Esophagus squamous epithelium (tissue), 5 donors: ENCODE results near the gene KPTN. TPM values are rescaled to one million over a fixed set of nuclear protein-coding genes. Genes with fewer than 3 reads are reported as not detected.
A peak's percentile ranks its signal among the peaks of the same experiment; 100 is the strongest.

Source experiments
- DNase-seq: peaks from one replicate; lab custom pipeline; 2025; lab: John Stamatoyannopoulos, UW
- H3K27ac ChIP-seq, 4 donors: fragments of 200-600 bp; sonication (generic); one replicate each; pipeline ENCODE4 v1.5.1; 2016 to 2019; ENCODE audit warnings: mild to moderate bottlenecking in 1 of 4
- H3K27me3 ChIP-seq, 4 donors: fragments of 200-600 bp; sonication (generic); 1 replicate in 3 of 4; 2 replicates in 1 of 4; pipeline versions ENCODE4 v1.5.1 to v1.6.0; 2017 to 2021; ENCODE audit warnings: antibody characterized with exemption in 1 of 4
- H3K36me3 ChIP-seq, 3 donors: fragments of 200-600 bp; sonication (generic); one replicate each; pipeline ENCODE4 v1.5.1; 2016 to 2019
- H3K4me1 ChIP-seq, 3 donors: fragments of 200-600 bp; sonication (generic); one replicate each; pipeline ENCODE4 v1.5.1; 2017 to 2019
- H3K4me3 ChIP-seq, 4 donors: fragments of 200-600 bp; sonication (generic); 1 replicate in 3 of 4; 2 replicates in 1 of 4; pipeline ENCODE4 v1.5.1; 2016 to 2019; ENCODE audit warnings: mild to moderate bottlenecking in 2 of 4, moderate library complexity in 1 of 4
- H3K9me3 ChIP-seq, 3 donors: fragments of 200-600 bp; sonication (generic); one replicate each; pipeline ENCODE4 v1.5.1; 2016 to 2019
- CTCF ChIP-seq, 6 experiments: fragments of 450-650 bp in 4 of 6; fragments of 200-600 bp in 2 of 6; sonication (generic) in 2 of 6; IDR thresholded peaks; one replicate each; pipeline ENCODE4 v1.5.1; 2016 to 2019; ENCODE audit warnings: antibody characterized with exemption in 6 of 6, mild to moderate bottlenecking in 4 of 6, moderate library complexity in 4 of 6
- POLR2A ChIP-seq, 4 donors: fragments of 450-650 bp; IDR thresholded peaks; one replicate each; pipeline ENCODE4 v1.6.1; 2017; ENCODE audit warnings: antibody characterized with exemption in 4 of 4, mild to moderate bottlenecking in 4 of 4, moderate library complexity in 3 of 4
- WGBS, 2 donors: methylation state at CpG; one replicate each; pipeline ENCODE4 v1.1.5; 2018; 5-methylcytosine and 5-hydroxymethylcytosine counted together
- intact Hi-C: fragments of 100-400 bp; cut with DNase I; formaldehyde crosslinking; loops from one replicate; pipeline ENCODE4 v1.15.0; 2022
- total RNA-seq, 4 donors: library from RNA; depleted of rRNA; stranded (reverse); fragments of >200 nt; gene quantifications; one replicate each; pipeline ENCODE4 v1.1.0, GENCODE V29; 2016
- donor health status: DM: yes; HTN: yes; CAD: no.

Gene KPTN
- total RNA-seq, 4 donors from 2014 or later, result 5.6 to 9.4 (median 8.4) TPM

GRCh38 chr19:47428177-47428894, 55.7 kb downstream of the KPTN start:
- intact Hi-C loops, result loop anchor here (10.0 kb wide), 1 partner anchor 124 kb away; the partner anchor contains the start of gene C5AR1
- Histone ChIP-seq H3K4me3 (peak overlapping the region in 2 of 4 donors; percentile 4 to 34), H3K27ac (peak overlapping the region in 3 of 4 donors; percentile 56 to 70 (median 67)), H3K9me3 (no peaks in the 10 kb centered on the region), H3K36me3 (no peaks in the 10 kb centered on the region), H3K27me3 (peaks cover 0 to 89% (median 7%) of the 10 kb centered on the region in 4 donors), H3K4me1 (peaks cover 7 to 37% (median 25%) of the 10 kb centered on the region in 3 donors)
- 3 to 4% methylated on average over 23 to 27 of the region's 27 CpGs for WGBS, 2 donors
- DNase-seq, result no peak
- no peak for TF ChIP-seq CTCF (IDR thresholded peaks at IDR 0.05)
- no peak for TF ChIP-seq POLR2A (IDR thresholded peaks at IDR 0.05)

GRCh38 chr19:47427241-47428176, 56.5 kb downstream of the KPTN start:
- H3K36me3 ChIP-seq, result no peaks in the 10 kb centered on the region
- TF ChIP-seq CTCF (IDR thresholded peaks at IDR 0.05) (peak; percentile 71 to 93 (median 82)), POLR2A (IDR thresholded peaks at IDR 0.05) (no peak)
- H3K4me1 ChIP-seq, result peaks cover 7 to 37% (median 25%) of the 10 kb centered on the region in 3 donors
- H3K4me3 ChIP-seq, result peak overlapping the region in 2 of 4 donors; percentile 4 to 34
- intact Hi-C loops, result loop anchor here (10.0 kb wide), 1 partner anchor 123 kb away; the partner anchor contains the start of gene C5AR1
- 2 to 6% methylated on average over 12 to 13 of the region's 17 CpGs for whole genome bisulfite sequencing, 2 donors
- no peaks in the 10 kb centered on the region for H3K9me3 ChIP-seq
- peaks cover 0 to 90% (median 10%) of the 10 kb centered on the region in 4 donors for H3K27me3 ChIP-seq
- H3K27ac ChIP-seq, result peak overlapping the region in 3 of 4 donors; percentile 56 to 70 (median 67)
- DNase-seq, result no peak

Other genes starting within 250 kb of the KPTN start
- gene CCDC9, start 227.7 kb downstream of the KPTN start, total RNA-seq, result 10 to 100 TPM in 2 of 4 donors, 1 to 10 TPM in 2; 6.6 to 16.8 (median 10.5) TPM
- 1 to 10 TPM; 1.4 to 8.2 (median 3.5) TPM for gene INAFM1, start 209.3 kb downstream of the KPTN start, total RNA-seq
- 1 to 10 TPM in 3 of 4 donors, under 1 TPM in 1; 0.87 to 3.2 (median 2.3) TPM for gene C5AR1, start 174.4 kb downstream of the KPTN start, total RNA-seq
- gene C5AR2, start 152.0 kb downstream of the KPTN start, total RNA-seq, result 1 to 10 TPM in 1 of 4 donors, under 1 TPM in 3; 0.21 to 1.3 (median 0.63) TPM
- gene DHX34, start 134.9 kb downstream of the KPTN start, total RNA-seq, result 10 to 100 TPM; 10.7 to 20.8 (median 17.7) TPM
- 10 to 100 TPM in 1 of 4 donors, 1 to 10 TPM in 3; 1.0 to 13.5 (median 3.9) TPM for gene MEIS3, start 64.7 kb downstream of the KPTN start, total RNA-seq
- gene SLC8A2, start 12.3 kb downstream of the KPTN start, total RNA-seq, result 1 to 10 TPM in 2 of 4 donors, under 1 TPM in 1, not detected in 1; 0.08 to 5.0 (median 3.6) TPM
- 100 to 1,000 TPM; 106 to 178 (median 125) TPM for gene NAPA, start 30.8 kb upstream of the KPTN start, total RNA-seq
- under 1 TPM in 1 of 4 donors, not detected in 3; 0.04 TPM for gene ZNF541, start 88.9 kb upstream of the KPTN start, total RNA-seq
- gene BICRA, start 124.9 kb upstream of the KPTN start, total RNA-seq, result 10 to 100 TPM in 1 of 4 donors, 1 to 10 TPM in 3; 1.1 to 17.5 (median 7.0) TPM
- 10 to 100 TPM; 34.8 to 50.7 (median 39.2) TPM for gene EHD2, start 229.2 kb upstream of the KPTN start, total RNA-seq